HG03045 (cell line): Measurements from ENCODE around the gene DISP3.

Experiments used
- ATAC-seq: cut with Tn5 transposase; IDR thresholded peaks from one replicate; pipeline ENCODE4 v1.9.1; 2021; ENCODE audit warnings: mild to moderate bottlenecking, moderate library complexity; ENCODE audit not compliant: unreplicated experiment

DISP3 gene

DNA sequence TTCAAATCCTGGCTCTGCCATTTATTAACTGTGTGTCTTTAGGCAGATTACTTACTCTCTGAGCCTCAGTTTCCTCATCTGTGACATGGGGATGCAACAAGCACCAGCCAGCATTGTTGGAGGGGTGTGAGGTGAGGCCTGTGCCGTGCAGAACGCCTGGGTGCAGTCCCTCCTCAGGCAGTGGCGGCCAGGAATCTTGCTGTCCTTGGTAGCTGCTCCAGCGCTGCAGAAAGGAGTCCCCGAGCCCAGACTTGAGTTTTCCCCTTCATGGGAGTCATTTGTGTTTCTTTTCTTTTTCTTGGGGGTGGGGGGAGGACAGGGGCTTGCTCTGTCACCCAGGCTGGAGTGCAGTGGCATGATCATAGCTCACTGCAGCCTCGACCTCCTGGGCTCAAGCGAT, 46.6 kb downstream of the DISP3 start:
- no peak for ATAC-seq

DNA sequence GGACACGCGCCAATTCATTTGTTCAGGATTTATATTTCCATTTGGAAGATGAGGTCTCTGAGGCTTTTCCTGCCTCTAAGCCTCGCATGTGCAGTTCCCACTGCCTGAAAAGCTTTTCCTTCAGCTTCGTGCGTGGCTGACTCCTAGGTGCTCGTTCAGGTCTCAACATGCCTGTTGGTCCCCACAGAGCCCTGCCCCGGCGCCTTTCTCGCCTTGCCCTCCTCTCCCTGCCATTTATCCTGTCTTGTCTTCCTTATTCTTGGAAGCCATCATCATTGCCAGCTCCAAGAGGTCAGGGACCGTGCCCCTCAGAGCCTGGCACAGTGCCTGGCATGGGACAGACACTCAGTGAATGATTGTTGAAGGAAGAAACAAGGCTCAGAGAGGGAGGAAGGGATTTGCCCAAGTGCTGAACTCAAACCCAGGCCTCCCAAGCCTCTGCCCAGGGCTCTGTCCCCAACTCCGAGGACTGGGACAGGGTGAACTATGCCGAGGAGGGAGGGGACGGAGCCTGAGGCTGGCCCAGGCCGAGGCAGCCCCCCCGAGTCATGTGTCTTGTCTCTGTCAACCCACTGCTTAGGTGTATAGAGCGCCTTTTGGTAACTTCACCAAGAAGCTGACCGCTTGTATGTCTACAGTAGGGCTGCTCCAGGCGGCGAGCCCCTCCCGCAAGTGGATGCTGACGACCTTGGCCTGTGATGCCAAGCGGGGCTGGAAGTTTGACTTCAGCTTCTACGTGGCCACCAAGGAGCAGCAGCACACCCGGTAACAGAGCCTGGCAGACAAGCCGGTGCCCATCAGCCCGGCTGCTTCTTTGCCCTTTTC, 47.3 kb downstream of the DISP3 start:
- ATAC-seq = no peak

DNA sequence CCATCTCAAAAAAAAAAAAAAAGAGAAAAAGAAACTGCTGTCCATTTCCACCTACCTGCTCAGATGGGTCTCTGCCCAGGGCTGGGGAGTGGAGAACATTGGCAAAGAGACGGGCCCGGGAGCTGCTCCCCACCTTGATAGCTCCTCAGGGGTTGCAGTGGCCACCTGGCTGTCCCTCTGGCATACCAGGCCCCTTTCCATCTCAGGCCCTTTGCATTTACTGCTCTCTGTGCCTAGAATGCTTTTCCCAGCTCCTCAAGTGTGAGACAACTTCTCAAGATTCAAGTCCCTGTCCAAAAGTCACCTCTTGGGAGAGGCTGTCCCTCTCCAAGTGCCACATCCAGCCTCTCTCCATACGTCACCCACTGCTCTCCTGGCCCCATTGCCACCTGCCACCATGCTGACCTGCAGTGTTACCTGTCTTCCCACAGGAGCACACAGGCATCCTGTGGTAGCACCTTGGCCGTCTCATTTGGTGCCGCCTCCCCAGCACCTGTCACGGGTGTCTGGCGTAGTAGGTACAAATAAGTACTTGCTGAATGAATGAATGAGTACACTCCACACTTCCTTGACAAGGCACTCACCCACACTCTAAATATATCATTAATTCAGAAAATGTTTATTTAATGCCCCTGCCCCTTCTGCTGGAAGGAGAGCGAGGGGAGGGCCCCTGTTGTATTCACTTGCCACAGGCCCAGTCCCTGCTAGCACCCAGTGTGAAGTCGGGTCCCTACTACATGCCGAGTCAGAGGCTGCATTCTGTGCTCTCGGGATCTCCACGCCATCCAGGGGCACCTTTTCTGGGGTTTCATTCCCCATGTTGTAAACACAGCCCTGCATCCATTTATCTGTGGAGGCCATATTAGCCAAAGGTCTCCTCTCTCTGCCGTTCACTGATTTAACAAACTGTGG, 48.8 kb downstream of the DISP3 start:
- ATAC-seq = no peak

DNA sequence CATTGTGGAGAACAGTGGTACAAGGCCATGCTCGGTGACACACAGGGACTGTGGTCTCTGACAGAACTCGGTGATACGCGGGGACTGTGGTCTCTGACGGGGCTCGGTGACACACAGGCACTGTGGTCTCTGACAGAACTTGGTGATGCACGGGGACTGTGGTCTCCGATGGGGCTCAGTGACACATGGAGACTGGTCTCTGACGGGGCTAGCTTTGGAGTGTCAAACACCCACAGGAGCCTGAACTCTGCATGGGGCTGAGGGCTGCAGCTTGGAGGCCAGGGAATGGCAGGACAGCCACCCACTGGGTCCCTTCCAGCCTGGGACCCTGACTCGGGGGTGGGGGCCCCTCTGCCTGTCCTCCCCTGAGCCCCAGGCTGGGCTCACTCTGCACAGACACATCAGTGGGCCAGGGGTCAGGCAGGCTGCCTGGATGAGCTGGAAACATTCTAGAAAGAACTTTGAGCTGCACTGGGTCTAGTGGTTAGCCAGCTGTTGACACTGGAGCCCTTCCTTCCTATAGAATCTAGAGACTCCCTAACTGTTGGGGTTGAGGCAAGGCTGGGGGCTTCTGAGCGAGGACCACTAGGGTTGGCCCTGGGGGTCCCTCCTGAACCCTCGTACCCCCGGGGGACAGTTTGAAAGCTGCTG, 49.8 kb downstream of the DISP3 start:
- no peak for ATAC-seq

DNA sequence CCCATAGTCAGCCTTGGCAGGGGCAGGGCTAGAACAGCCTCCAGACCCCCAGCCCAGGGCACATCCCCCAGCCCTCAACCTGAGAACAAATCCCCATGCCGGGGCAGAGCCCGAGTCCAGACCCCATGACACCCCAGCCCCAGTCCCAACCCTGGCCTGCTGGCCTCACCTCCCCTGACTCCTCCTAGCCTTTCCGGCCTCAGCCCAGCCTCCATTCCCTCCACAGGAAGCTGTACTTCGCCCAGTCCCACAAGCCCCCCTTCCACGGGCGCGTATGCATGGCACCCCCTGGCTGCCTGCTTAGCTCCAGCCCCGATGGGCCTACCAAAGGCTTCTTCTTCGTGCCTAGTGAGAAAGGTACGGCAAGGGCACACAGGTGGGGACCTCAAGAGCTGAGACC, 50.4 kb downstream of the DISP3 start:
- no peak for ATAC-seq

DNA sequence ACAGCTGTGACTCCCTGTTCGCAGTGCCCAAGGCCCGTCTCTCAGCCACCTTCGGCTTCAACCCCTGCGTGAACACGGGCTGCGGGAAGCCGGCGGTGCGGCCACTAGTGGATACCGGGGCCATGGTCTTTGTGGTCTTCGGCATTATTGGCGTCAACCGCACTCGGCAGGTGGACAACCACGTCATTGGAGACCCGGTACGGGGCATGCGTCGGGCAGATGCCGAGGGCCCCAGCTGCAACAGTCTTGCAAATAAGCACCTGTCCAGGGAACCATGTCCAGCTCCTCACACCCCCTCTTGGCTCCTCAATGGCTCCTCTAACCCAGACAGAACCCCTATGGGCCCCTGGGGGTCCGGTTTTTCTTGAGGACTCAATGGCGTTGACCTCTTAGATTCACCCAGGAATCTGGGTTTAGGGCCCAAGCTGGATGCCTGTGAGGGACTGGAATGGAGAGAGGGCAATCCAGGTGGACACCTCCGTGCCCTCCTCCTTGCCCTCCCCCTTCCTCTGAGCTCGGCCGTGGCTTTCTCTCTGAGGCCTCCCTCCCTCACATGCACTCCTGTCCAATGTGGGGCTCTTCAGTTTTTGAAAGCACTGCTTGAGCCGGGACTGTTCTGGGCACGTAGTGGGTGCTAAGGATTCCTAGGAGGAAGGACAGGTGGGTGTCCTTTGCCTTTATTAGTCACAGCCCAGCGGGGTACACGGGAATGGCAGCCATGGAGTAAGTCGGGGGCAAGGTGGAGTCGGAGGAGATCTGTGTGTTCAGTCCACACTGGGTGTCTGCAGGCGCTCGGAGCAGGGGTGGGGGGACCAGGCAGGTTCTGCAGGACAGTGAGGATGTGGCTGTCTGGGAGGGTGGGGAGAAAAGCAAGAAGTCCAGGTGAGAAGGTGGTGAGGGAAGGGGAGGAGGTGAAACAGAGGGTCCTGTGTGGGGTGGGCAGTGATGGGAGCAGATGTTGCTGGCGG, 51.1 kb downstream of the DISP3 start:
- ATAC-seq = no peak

DNA sequence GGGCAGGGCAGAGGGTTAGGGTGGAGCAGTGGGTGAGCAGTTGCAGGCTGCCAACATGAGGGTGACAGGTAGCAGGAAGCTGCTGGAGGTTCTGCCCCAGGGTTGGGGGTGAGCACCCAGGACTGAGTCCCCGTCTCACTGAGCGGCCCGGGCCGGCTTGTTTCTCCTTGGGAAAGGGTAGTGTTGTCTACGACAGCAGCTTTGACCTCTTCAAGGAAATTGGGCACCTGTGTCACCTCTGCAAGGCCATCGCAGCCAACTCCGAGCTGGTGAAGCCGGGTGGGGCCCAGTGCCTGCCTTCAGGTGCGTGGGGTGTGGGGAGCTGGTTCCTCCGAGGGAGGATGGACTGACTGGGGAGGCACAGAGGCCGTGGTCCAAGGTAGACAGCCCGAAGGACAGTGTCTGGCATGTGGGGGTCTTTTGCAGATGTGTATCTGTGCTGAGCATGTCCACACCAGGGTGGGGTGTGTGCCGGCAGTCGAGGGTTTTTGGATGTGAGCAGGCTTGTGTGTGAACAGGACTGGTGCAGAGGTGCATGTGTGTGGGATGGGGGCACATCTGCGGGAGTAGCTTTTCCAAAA, 51.9 kb downstream of the DISP3 start:
- ATAC-seq = no peak

DNA sequence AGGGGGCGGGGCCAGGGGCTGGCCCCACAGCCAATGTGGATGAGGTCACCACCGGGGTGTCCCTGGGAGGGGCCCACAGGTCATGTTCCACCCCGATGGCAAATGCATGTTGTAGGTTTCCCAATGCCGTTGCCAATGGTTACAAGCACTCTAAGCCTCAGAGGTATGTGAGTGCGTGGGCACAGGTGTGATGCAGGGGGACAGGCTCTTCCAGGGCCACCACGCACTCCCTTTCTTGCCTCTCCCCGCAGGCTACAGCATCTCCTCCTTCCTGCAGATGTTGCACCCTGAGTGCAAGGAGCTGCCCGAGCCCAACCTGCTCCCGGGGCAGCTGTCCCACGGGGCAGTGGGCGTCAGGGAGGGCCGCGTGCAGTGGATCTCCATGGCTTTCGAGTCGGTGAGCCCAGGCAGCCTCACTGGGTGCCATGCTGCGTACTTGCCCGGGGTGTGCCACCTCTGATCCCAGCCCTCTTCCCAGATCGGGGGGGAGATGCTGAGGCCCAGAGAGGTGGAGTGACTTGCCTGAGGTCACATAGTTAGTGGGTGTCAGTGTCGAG, 52.4 kb downstream of the DISP3 start:
- ATAC-seq = no peak

DNA sequence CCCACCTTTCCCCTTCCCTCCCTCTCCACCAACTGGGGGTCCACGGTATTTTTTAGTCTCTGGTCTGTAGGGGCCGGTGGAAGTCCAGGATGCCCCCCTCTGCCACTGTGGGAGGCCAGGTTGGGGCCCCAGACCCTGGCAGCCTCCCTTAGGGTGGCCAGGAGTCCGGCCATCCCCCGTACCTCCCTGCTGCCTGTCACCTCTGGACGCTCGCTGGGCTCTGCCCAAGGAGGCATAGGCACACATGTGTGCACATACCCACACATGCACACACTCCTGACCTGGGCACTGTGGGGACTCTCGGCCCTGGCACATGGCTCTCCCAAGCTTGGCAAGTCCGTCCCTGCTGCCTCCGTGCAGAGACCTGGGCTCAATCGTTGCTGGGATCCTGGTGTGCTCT, 53.0 kb downstream of the DISP3 start:
- no peak for ATAC-seq

DNA sequence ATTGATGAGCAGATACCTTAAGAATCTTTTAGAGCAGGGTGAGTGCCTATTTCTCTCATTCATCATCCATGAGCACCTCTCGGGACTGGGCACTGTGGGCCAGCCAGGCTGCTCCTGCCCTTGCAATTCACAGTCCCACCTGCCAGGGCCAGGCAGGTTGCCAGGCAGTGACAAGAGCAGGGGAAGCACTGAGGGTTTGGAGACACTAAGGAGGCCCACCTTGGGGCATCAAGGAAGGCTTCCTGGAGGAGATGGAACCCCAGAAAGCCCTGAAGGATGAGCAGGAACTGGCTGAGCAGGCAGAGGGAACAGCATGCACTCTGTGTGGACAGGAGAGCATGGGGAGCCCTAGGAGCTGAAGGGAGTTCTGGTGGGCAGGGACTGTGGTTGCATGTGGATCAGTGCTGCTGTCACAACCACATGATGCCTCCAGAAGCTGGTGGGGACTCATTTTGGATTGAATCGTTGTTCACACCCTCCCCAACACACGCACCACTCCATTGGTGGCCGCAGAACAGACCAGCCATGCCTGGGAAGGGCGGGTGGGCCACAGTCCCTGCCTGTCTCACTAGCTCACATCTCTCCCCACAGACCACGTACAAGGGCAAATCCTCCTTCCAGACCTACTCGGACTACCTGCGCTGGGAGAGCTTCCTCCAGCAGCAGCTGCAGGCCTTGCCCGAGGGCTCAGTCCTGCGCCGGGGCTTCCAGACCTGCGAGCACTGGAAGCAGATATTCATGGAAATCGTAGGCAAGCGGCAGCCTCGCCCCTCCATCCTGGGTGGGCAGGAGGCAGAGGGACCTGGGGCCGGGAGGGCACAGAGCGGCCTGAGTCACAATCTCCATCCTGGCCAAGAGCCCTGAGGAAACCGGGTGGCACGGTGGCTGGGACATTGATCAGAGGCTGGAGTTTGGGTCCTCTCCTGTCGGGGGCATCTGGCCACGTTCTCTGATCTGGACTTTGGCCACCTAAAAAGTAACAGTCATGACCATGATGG, 55.1 kb downstream of the DISP3 start:
- no peak for ATAC-seq

DNA sequence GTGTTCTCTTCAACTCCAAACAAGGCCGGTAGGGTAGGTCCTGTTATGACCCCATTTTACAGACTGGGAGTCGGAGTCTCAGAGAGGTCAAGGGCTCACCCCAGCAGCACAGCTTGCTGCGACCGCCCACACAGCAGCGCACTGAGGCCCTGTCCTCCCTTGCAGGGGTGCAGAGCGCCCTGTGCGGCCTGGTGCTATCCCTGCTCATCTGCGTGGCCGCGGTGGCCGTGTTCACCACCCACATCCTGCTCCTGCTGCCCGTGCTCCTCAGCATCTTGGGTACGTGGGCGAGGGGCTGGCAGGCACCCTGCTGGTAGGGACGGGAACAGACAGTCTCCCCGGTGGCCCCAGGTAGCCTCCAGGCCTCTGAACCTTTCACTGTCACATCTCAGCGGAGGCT, 55.9 kb downstream of the DISP3 start:
- no peak for ATAC-seq

DNA sequence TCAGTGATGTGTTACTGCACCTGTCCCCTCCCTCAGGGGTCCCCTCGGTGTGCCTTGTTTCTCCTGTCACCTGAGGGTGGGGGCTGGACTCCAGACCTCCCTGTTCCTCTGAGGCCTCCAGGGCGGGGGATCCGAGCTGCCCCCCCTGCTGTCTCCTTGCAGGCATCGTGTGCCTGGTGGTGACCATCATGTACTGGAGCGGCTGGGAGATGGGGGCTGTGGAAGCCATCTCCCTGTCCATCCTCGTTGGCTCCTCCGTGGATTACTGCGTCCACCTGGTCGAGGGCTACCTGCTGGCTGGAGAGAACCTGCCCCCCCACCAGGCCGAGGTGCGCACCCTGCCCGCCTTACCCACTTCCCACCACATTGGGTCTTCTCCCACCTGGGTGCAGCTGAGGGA, 56.4 kb downstream of the DISP3 start:
- no peak for ATAC-seq

DNA sequence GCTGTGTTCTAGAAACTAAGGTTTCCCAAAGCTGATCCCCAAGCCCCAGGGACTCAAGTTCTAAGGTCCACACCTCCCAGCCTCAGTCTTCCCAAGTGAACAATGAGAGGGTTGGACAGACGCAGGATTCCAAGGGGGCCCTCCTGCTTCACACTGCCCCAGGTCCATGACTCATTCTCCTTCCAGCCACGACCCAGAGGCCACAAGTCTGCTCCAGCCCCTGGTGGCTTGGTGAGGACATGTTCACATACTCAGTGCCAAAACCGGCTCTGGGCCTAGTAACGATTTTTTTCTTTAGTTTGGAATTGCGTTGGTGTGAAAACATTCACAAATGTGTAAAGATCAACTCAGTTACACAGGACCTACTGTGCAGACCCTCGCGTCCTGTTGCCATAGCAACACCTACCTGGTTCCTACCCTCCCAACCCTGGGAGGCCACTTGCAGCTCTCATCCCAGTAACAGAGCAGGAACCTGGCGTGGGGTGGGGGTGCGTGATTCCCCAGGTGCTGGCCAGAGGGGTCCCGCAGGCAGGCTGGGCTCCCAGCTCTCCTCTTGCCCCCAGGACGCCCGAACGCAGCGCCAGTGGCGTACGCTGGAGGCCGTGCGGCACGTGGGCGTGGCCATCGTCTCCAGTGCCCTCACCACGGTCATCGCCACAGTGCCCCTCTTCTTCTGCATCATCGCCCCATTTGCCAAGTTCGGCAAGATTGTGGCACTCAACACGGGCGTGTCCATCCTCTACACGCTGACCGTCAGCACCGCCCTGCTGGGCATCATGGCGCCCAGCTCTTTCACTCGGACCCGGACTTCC, 57.0 kb downstream of the DISP3 start:
- no peak for ATAC-seq

DNA sequence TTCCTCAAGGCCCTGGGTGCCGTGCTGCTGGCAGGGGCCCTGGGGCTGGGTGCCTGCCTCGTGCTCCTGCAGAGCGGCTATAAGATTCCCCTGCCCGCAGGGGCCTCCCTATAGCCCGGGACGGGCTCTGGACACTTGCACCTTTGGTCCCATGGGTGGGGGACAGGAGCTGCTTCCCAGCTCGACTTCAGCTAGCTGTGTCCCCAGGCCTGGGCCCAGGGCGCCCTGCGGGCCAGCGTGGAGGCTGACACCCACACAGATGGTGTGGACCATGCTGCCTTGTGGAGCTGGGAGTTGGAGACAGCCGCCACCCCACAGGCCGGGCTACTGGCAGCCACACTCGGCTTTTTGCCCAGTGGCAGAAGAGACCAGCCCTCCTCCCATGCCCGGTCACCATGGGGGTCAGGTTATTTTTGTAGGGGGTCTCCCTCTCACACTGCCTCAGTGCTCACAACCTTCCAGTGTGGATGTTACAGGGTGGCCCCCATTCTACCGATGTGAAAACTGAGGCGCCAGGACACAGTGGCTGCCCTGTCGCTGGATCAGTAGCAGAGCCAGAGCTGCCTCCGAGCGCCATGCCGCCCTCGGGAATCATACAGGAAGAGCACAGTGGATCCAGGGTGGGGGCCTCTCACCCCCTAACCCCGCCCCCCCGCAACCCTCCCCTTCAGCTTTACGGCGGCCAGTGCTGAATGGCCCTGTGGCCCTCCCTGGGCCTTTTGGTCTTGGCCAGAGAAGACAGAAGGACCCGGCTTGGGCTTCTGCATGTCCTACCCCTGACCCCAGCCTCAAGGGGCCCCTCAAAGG, 57.8 kb downstream of the DISP3 start:
- no peak for ATAC-seq

DNA sequence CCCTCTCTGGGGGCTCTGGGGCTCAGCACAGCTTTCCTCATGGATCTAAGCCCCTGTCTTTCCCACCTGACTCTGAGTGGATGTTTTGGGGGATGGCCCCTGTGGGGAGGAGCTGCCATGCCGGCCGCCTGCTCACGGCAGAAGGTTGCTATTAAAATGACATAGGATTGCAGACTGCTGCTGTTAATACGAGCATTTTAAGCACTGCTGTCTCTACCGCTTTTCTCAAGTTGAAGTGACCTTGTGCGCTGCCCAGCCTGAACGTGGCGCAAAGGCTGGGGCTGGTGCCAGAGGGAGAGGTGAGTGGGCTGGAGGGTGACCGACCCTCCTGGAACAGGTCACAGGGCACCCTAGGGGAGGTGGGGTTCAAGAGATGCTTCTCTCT, 58.4 kb downstream of the DISP3 start:
- ATAC-seq = no peak

DNA sequence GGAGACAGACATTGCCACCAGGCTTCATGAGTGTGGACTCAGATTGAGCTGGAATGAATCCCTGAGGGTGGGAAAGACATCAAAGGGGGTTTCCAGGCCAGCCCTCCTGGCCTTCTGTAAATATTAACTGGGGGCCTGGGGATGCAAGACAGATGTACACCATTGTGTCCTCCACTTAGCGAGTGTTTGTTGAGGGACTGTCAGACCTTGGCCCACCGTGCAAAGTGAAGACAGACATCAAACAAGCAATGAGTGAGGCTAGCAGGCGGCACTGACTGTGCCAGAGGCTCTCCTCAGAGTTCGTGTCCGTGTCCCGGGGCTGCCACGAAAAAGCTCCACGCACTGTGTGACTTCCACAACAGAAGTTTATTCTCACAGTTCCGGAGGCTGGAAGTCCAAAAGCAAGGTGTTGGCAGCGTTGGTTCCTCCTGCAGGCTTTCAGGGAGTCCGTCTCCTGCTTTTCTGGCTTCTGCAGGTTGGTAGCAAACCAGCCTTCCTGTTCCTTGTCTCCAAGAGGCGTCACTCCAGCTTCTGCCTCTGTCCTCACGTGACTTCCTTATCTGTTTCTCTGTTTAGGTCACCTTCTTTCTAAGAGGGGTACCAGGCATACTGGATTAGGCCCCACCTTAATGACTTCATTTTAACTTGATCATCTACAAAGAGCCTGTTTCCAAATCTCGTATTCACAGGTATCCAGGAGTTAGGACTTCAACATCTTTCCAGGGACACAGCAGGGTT, 59.1 kb downstream of the DISP3 start:
- ATAC-seq = no peak
